ENCODE results near the gene ADAMTSL1. TPM values are rescaled to one million over a fixed set of nuclear protein-coding genes. Genes with fewer than 3 reads are reported as not detected.

ADAMTSL1 gene
- total RNA-seq, 2 donors from 2014 or later: 1.5 TPM; not detected in 1

- no peak for DNase-seq
- TF ChIP-seq CTCF (conservative IDR thresholded peaks at IDR 0.05): no peak
- 84 to 91% methylated on average over 3 to 4 of the region's 4 CpGs for WGBS, 2 experiments (ENCODE audit: insufficient coverage in 1 of 2, insufficient read length in 1 of 2)
- H3K9me3 ChIP-seq (ENCODE audit: control insufficient read depth, low read length): no peaks in the 10 kb centered on the region
- H3K4me3 Mint-ChIP-seq: no peak overlapping the region
- no peaks in the 10 kb centered on the region for H3K9me3 Mint-ChIP-seq
- no peak overlapping the region for H3K27ac ChIP-seq (ENCODE audit: low read depth, low read length)
- no peaks in the 10 kb centered on the region for H3K27me3 ChIP-seq (ENCODE audit: control insufficient read depth, insufficient read depth, low read length, poor library complexity, severe bottlenecking)
- no peak overlapping the region for H3K4me3 ChIP-seq (ENCODE audit: low read length)
- no peaks in the 10 kb centered on the region for H3K36me3 Mint-ChIP-seq (ENCODE audit: low read depth)
- H3K9ac ChIP-seq (ENCODE audit: extremely low read depth, low read length, poor library complexity, severe bottlenecking): no peak overlapping the region
- H3K4me1 ChIP-seq (ENCODE audit: control insufficient read depth, insufficient read depth, low read length): no peaks in the 10 kb centered on the region
- no peaks in the 10 kb centered on the region for H3K36me3 ChIP-seq (ENCODE audit: control insufficient read depth, insufficient read depth, low read length)
- H3K27me3 Mint-ChIP-seq (ENCODE audit: insufficient read depth): no peaks in the 10 kb centered on the region
- H3K27ac Mint-ChIP-seq: no peak overlapping the region
- peaks cover 3% of the 10 kb centered on the region for H3K4me1 Mint-ChIP-seq
These were observed 12.5 kb upstream of the ADAMTSL1 start for GRCh38 chr9:18461496-18461895.

- Histone ChIP-seq H3K27me3 (ENCODE audit: control insufficient read depth, insufficient read depth, low read length, poor library complexity, severe bottlenecking) (no peaks in the 10 kb centered on the region), H3K9me3 (ENCODE audit: control insufficient read depth, low read length) (no peaks in the 10 kb centered on the region), H3K36me3 (ENCODE audit: control insufficient read depth, insufficient read depth, low read length) (no peaks in the 10 kb centered on the region), H3K9ac (ENCODE audit: extremely low read depth, low read length, poor library complexity, severe bottlenecking) (no peak overlapping the region), H3K4me3 (ENCODE audit: low read length) (no peak overlapping the region), H3K4me1 (ENCODE audit: control insufficient read depth, insufficient read depth, low read length) (no peaks in the 10 kb centered on the region), H3K27ac (ENCODE audit: low read depth, low read length) (no peak overlapping the region)
- Mint-ChIP-seq H3K4me3 (no peak overlapping the region), H3K4me1 (no peaks in the 10 kb centered on the region), H3K36me3 (ENCODE audit: low read depth) (no peaks in the 10 kb centered on the region), H3K27ac (no peak overlapping the region), H3K27me3 (ENCODE audit: insufficient read depth) (no peaks in the 10 kb centered on the region), H3K9me3 (no peaks in the 10 kb centered on the region)
- TF ChIP-seq CTCF (conservative IDR thresholded peaks at IDR 0.05): no peak
- no peak for DNase-seq
These were observed 10.0 kb upstream of the ADAMTSL1 start for GRCh38 chr9:18463991-18464390.

- Histone ChIP-seq H3K27me3 (ENCODE audit: control insufficient read depth, insufficient read depth, low read length, poor library complexity, severe bottlenecking) (no peaks in the 10 kb centered on the region), H3K4me3 (ENCODE audit: low read length) (no peak overlapping the region), H3K9me3 (ENCODE audit: control insufficient read depth, low read length) (no peaks in the 10 kb centered on the region), H3K4me1 (ENCODE audit: control insufficient read depth, insufficient read depth, low read length) (no peaks in the 10 kb centered on the region), H3K9ac (ENCODE audit: extremely low read depth, low read length, poor library complexity, severe bottlenecking) (no peak overlapping the region), H3K36me3 (ENCODE audit: control insufficient read depth, insufficient read depth, low read length) (no peaks in the 10 kb centered on the region), H3K27ac (ENCODE audit: low read depth, low read length) (no peak overlapping the region)
- Mint-ChIP-seq H3K27me3 (ENCODE audit: insufficient read depth) (peaks cover 5% of the 10 kb centered on the region), H3K4me1 (no peaks in the 10 kb centered on the region), H3K4me3 (no peak overlapping the region), H3K9me3 (no peaks in the 10 kb centered on the region), H3K36me3 (ENCODE audit: low read depth) (no peaks in the 10 kb centered on the region), H3K27ac (no peak overlapping the region)
- WGBS, 2 experiments (ENCODE audit: insufficient coverage in 1 of 2, insufficient read length in 1 of 2): 67 to 89% methylated on average over 1 to 4 of the region's 4 CpGs
- TF ChIP-seq CTCF (conservative IDR thresholded peaks at IDR 0.05): no peak
- no peak for DNase-seq
These were observed 7.9 kb upstream of the ADAMTSL1 start for GRCh38 chr9:18466101-18466500.

Data from endodermal cell (in vitro differentiated cells).